GM21786 (cell line): Measurements from ENCODE around the gene GALNT17.

Source experiments
- ATAC-seq: cut with Tn5 transposase; IDR thresholded peaks from one replicate; pipeline ENCODE4 v1.9.1; 2021; ENCODE audit not compliant: unreplicated experiment

Gene GALNT17

DNA sequence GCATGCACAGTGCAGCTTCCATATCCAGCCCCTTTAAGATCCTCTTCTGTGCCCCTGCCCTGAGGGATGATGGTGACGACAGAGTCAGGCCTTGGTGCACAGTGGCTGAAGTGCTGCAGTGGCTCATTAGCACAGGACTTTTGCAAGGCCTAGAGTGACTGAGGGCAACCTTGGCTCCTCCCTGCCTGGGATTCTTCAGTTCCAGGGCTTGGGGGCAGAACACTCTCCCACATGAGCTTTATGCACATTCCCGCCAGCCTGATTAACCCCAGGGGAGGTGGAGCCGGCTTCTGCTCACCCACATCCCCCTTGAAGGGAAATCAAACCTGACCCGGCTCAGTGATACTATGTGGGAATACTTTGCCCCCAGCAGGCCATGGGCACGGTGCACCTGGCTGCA is 253.4 kb downstream of the GALNT17 start:
- no peak for ATAC-seq

DNA sequence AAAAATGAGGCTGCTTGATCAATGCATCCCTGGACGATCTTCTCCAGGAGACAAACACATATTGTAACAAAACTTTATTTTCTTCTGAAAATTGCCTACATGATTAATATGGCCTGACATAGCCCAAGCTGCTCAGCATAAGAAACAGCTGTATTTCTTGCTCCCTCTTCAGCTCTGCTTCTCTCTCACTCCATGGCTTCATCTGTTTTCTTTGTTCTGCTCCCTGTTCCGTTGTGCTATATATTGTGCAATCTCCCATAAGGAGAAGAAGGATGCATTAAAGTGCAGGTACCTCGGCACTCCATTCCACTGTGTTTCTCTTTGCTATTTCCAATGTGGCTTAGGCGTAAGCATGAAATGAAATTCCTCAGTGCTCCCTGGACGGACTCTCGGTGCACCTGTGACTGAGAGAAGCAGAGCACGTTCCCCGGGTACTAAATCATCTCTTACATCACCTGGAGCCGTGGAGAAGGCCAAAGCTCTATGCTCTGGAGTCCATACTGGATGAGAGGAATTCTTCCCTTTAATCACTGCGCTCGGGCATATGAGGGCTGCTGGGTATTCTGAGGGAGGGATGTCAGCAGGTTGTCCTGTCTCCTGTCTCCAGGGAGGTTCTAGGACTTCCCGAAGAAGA is 254.3 kb downstream of the GALNT17 start:
- no peak for ATAC-seq

GRCh38 chr7:71388181-71388580 is 256.2 kb downstream of the GALNT17 start:
- no peak for ATAC-seq

- no peak for ATAC-seq
These were observed 258.0 kb downstream of the GALNT17 start for GRCh38 chr7:71389976-71390375.

GRCh38 chr7:71393661-71394060 is 261.7 kb downstream of the GALNT17 start:
- ATAC-seq, result no peak

- no peak for ATAC-seq
These were observed 270.7 kb downstream of the GALNT17 start for GRCh38 chr7:71402684-71403083.

DNA sequence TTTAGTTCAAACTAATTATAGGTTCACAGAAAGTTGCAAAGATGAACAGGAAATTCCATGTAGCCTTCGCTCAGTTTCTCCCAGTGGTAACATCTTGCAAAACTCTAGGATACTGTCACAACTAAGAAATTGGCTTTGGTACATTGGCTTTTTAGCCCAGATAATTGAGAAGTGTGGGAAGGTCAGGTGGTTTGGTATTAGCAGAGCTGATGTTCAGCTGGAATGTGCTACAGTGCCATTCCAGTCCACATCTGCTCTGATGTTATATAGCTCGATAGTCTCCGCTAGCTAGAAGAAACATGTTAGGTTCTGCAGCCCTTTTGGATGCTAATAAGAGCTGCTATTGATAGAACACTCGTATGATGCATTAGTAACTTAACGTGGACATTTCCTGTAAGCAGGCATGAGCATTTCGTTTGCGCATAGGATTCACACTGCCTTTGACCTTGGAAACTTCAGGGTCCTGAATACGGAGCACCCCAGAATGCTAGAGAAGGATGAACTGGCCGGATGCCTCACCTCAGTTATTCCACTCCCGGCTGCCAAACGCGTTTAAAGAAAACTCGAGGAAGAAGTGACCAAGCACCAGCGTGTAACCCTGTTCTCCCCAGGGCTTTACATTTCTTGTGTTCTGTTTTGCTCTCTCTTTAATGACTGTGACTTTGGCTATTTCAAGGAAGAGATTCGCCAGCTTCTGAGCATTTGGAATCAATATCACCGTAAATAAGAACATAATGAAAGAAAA is 271.4 kb downstream of the GALNT17 start:
- no peak for ATAC-seq

DNA sequence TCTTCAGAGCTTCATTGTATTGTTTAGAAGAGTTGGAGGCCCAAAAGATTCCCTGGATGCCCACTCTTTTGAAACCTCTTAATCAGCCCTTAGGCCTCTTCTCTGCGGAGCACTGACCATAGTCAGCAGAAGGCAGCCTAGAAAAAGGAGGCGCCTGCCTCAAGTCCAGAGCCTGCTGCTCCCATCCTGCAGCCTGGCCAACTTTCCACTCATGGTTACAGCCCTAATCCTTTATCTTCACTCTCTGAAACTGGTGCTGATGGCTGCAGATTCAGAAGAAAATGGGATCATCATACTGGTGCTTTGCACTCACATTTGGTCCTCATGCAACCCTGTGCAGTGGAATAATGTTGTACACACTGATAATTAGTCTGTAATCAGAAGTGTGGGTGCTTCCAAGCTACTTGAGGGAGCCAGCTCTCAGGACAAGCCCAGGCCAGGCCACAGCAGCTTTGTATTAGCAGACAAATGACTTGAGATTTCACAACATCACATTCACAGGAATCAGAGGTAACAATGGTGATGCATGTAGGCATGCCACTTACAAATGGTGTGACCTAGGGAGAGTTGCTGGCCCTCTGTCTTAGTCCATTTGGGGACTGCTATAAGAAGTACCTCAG is 272.9 kb downstream of the GALNT17 start:
- no peak for ATAC-seq

- no peak for ATAC-seq
These were observed 276.3 kb downstream of the GALNT17 start for GRCh38 chr7:71408271-71408670.

DNA sequence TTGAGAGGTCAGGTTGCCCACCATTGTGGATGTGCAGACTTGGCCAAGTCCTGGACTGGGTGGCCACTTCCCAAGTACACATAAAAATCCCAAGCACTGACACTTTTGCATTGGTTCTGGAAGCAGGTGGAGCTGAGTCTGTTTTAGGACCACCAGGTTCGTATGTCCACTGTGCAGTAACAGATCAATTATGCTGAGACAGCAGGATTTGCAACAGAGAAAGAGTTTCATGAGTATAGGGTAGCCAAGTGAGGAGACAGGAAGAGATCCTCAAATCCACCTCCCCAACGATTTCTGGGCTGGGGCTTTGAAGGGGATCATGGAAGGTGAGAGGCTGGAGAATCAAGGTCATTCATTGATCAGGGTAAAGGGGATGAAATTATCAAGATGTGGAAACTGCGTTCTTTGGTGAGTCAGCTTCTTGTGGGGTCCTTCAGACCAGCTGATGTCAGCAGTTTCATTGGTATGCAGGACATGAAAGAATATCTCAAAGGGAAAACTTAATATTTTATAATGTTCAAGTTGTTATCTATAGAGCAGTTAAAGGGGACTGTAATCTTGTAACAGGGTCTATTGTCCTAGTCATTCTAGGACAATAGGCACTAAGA is 277.7 kb downstream of the GALNT17 start:
- no peak for ATAC-seq

GRCh38 chr7:71411475-71411874 is 279.5 kb downstream of the GALNT17 start:
- no peak for ATAC-seq

DNA sequence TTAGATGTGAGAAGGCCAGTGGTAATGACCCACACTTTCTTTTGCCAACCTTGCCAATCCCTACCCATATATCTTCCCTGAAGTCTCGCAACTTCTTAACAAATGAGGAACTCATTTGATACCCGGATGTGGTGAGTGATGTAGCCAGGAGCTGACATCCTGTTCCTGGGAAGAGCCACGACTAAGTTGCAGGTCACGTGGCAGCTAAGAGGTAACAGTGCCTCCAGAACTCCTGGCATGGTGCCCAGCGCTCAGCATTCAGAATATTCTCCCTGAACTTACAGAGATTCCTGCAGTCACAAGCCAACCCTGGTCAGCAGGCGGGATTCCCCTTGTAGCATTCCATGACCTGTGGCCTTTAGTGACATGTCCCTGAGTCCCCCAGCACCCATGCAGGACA is 282.5 kb downstream of the GALNT17 start:
- ATAC-seq, result no peak

GRCh38 chr7:71419546-71420337 is 287.8 kb downstream of the GALNT17 start:
- no peak for ATAC-seq

DNA sequence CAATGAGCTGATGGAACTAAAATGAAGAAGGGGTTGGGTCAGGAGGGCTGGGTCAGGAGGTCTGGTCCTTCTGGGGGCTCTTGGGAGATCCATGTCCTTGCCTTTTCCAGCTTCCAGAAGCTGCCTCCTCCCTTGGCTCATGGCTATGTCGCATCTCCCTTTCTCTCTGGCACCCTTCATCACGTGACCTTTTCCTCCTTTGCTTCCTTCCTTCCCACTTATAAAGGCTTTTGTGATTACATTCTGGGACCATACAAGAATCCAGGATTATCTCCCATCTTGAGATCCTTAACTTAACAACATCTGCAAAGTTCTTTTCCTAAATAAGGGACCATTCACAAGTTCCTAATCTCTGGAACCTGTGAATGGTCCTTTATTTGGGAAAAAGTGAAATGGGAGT is 290.2 kb downstream of the GALNT17 start:
- ATAC-seq, result no peak

DNA sequence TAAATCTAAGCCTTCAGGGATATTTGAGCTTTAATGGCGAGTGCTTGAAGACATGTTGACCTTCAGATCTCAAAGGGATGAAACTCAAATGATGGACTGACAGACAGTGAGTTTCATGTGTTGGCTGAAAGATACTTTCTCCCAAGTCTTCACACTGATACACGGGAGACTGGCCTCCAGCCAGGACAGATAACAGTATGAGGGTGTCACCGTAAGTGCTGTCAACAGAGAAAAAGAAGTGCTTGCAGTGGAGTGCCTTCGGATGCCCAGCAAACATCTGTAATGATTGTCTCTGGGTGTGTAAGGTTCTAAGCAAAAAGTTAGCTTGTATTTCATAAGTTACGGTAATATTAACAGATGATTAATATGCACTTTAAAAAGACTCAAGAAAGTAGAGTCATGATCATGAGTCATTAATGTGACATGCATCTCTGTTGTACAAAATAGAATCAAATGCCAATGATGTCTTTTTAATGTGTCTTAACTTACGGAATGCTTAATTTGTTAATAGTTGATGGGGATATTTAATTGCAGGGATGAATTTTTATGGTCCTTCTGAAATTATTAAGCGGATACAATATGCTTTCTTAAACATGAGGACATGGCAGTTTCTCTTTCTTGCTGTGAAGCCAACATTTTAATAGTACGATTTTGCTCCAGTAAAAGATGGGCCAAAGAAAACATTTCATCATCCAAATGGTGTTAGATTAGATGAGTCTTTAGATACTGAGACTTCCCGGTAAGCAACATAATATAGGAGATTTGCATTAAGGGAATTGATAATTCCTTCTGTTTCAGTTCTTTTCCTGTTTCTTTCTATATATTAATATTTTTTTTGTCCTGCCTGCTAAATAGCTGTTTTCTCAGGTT is 292.5 kb downstream of the GALNT17 start:
- ATAC-seq, result no peak

DNA sequence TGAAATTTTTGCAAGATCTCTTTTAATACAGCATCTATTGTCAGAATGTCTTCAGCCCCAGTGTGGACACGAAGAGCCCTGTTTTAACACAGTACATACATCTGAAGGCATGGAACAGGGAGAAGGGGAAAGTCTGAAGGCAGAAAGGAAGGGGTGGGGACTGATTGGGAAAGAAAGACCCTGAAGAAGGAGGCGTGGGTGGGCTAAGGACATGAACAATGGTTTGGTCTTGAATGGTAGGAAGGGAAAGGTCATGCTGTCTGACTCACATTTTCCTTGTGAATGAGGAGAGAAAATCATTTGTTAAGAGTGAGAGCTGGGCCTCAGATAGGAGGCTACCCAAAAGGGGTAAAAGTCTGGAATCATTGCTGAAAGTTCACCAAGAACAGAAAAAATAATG is 297.1 kb downstream of the GALNT17 start:
- no peak for ATAC-seq

DNA sequence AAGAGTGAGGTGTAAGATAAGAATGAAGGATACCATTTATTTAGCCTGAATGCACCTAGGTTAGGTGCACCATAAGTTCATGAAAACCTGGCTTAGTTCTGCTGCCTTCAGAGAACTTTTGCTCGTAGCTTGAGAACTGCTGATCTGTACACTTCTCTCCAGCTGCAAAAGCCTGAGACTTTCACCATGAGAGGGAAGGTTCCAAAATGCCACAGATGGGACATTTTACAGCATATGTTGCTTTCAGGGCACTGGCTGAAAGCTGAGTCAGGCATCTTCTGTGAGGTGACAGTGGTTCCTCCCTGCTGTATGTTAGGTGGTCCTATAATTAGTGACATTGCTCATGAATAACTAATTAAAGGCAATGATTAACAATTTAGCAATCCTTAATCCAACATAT is 298.3 kb downstream of the GALNT17 start:
- no peak for ATAC-seq

DNA sequence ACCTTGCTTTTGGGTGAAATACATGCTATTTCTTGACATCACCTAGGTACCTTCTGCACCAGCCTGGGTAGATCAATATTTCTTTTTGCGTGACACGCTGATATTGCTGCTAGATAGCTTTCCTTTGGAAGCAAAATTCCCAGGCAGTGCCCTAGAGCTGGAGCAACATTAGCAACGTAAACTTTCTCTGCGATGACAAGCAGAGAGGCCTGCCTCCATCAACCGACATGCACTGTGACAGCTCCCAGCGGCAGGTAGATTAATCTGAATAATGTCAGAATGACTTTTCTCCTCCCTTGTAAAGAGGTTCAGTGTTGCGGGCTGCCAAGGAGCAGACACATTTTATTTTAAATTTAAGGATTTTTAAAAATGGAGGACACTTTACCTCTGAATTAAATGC is 307.4 kb downstream of the GALNT17 start:
- ATAC-seq, result no peak

DNA sequence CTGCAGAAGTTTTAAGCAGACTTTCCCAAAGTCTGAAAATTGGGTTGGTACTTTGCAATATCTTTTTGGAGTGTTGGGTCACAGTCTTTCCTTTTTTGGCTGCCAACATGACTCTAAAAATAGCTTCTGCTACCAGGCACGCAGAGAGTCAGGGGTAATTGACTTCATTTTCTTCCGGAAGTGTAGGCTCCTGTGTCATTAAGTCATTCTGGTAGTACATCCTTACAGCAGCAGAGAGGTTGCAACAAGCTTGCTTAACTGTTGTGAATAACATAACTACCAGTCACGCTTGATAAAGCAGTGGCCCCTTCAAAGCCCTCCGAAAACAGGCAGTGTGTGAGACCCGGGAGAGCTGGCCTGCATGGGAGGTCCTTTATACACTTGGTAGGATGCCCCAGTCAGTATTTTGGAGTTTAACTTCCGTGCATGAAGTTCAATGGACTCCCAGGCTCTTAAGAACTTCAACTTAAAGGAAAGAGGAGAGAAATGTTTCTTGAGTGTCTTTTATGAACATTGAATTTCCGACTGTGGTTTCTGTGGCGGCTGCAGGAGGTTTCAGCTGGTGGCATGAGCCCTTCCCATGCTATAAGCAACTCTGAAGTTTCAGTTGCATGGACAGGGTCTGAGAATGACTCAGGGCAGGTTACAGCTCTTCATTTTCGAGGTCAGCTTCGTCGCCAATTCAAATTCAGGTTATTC is 310.7 kb downstream of the GALNT17 start:
- ATAC-seq, result no peak

DNA sequence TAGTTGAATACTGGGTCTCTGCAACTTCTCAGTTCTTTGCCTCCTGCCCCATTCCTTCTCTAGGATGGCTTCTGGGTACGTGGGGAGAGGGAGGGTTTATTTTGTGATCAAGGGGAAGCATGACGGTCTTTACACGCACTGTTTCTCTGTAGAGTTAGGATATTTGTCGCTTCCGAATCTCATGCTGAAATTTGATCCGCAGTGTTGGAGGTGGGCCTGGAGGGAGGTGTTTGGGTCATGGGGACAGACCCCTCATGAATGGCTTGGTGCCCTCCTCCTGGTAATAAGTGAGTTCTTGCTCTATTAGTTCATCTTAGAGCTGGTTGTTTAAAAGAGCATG is 311.2 kb downstream of the GALNT17 start:
- no peak for ATAC-seq
